ENCODE measurements around the gene UNC13A.

Gene UNC13A

DNA sequence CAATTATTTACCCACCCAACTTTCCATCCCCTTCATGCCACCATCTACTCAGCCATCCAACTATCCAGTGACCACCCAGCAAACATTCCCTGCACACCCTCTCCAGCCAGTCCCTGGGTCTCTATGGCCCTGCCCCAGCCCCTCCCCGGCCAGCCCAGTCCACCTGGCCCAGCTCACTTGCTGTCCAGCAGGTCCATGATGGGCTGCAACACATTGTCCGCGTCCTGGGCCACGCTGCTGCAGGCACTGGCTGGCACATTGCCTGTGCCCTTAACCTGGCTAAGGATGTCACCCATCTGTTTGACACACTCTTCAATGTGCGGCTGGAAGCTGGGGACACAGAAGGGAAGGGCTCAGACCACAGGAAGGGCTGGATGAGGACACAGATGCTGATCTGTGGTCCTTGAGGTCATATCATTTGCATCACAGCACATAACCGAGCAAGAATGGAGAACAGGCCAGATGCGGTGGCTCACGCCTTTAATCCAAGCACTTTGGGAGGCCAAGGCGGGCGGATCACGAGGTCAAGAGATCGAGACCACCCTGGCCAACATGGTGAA lies 61.6 kb downstream of the UNC13A start:
- Histone ChIP-seq H3K27me3 (ENCODE audit: insufficient read depth, insufficient read length) (no peaks in the 10 kb centered on the region), H3K9ac (ENCODE audit: insufficient read length, low read depth) (no peak overlapping the region), H3K36me3 (ENCODE audit: insufficient read depth, insufficient read length, low read length) (peaks cover 4% of the 10 kb centered on the region), H3K9me3 (ENCODE audit: insufficient read depth, low read length) (peaks cover 5% of the 10 kb centered on the region; the same call in 1 of the 2 replicates), H3K4me1 (ENCODE audit: insufficient read depth, insufficient read length) (no peaks in the 10 kb centered on the region), H3K4me3 (ENCODE audit: insufficient read length, low read depth) (no peak overlapping the region)
- DNase-seq (ENCODE audit: low read depth, low spot score) = no peak
- no peak for TF ChIP-seq ZNF274 (IDR thresholded peaks at IDR 0.05; ENCODE audit: low read depth, low read length)
- TF ChIP-seq SUZ12 (IDR thresholded peaks at IDR 0.05; ENCODE audit: extremely low read depth, insufficient read depth, insufficient read length) = no peak
- TF ChIP-seq YY1 (IDR thresholded peaks at IDR 0.05; ENCODE audit: insufficient read depth, insufficient read length) = no peak

DNA sequence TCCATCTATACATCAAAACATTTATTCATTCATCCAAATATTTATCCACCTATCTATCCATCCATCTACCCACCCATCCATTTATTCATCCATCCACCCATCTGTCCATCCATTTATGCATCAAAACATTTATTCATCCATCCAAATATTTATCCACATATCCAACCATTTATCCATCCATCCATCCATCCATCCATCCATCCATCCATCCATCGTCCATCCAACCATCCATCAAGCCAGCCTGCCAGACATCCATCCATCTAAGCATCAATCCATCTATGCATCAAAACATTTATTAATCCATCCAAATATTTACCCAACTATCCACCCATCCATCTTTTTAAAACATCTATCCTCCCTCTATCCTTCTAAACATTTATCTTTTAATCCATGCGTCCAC lies 62.2 kb downstream of the UNC13A start:
- DNase-seq (ENCODE audit: low read depth, low spot score) = no peak
- TF ChIP-seq YY1 (IDR thresholded peaks at IDR 0.05; ENCODE audit: insufficient read depth, insufficient read length) (no peak), SUZ12 (IDR thresholded peaks at IDR 0.05; ENCODE audit: extremely low read depth, insufficient read depth, insufficient read length) (no peak), ZNF274 (IDR thresholded peaks at IDR 0.05; ENCODE audit: low read depth, low read length) (no peak)
- H3K27me3 ChIP-seq (ENCODE audit: insufficient read depth, insufficient read length) = no peaks in the 10 kb centered on the region
- peaks cover 10% of the 10 kb centered on the region; the same call in 1 of the 2 replicates for H3K9me3 ChIP-seq (ENCODE audit: insufficient read depth, low read length)
- H3K9ac ChIP-seq (ENCODE audit: insufficient read length, low read depth) = no peak overlapping the region
- H3K36me3 ChIP-seq (ENCODE audit: insufficient read depth, insufficient read length, low read length) = peaks cover 4% of the 10 kb centered on the region
- no peaks in the 10 kb centered on the region for H3K4me1 ChIP-seq (ENCODE audit: insufficient read depth, insufficient read length)
- no peak overlapping the region for H3K4me3 ChIP-seq (ENCODE audit: insufficient read length, low read depth)

DNA sequence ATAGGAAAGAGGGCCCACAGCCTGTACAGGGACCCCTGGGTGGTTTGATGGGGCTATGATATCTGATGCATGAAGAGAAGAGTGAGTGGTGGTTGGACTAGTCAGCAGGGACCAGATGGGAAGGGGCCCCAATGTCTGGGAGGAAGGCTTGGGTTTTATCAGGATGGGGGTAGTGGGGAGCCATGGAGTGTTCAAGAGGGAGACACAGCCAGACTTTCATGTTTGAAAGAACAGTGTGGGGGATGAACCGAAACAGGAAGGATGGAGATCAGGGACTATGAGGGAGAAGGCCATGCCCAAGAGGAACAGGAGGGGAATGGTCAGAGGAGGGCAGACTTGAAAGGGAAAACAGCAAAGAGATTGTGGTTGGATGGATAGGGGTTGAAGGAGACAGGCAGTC lies 63.1 kb downstream of the UNC13A start:
- DNase-seq (ENCODE audit: low read depth, low spot score) = no peak
- no peak for TF ChIP-seq SUZ12 (IDR thresholded peaks at IDR 0.05; ENCODE audit: extremely low read depth, insufficient read depth, insufficient read length)
- TF ChIP-seq ZNF274 (IDR thresholded peaks at IDR 0.05; ENCODE audit: low read depth, low read length) = no peak
- no peak for TF ChIP-seq YY1 (IDR thresholded peaks at IDR 0.05; ENCODE audit: insufficient read depth, insufficient read length)
- H3K36me3 ChIP-seq (ENCODE audit: insufficient read depth, insufficient read length, low read length) = peaks cover 4% of the 10 kb centered on the region
- peaks cover 11% of the 10 kb centered on the region; the same call in 1 of the 2 replicates for H3K9me3 ChIP-seq (ENCODE audit: insufficient read depth, low read length)
- no peaks in the 10 kb centered on the region for H3K27me3 ChIP-seq (ENCODE audit: insufficient read depth, insufficient read length)
- H3K9ac ChIP-seq (ENCODE audit: insufficient read length, low read depth) = no peak overlapping the region
- no peaks in the 10 kb centered on the region for H3K4me1 ChIP-seq (ENCODE audit: insufficient read depth, insufficient read length)
- no peak overlapping the region for H3K4me3 ChIP-seq (ENCODE audit: insufficient read length, low read depth)

DNA sequence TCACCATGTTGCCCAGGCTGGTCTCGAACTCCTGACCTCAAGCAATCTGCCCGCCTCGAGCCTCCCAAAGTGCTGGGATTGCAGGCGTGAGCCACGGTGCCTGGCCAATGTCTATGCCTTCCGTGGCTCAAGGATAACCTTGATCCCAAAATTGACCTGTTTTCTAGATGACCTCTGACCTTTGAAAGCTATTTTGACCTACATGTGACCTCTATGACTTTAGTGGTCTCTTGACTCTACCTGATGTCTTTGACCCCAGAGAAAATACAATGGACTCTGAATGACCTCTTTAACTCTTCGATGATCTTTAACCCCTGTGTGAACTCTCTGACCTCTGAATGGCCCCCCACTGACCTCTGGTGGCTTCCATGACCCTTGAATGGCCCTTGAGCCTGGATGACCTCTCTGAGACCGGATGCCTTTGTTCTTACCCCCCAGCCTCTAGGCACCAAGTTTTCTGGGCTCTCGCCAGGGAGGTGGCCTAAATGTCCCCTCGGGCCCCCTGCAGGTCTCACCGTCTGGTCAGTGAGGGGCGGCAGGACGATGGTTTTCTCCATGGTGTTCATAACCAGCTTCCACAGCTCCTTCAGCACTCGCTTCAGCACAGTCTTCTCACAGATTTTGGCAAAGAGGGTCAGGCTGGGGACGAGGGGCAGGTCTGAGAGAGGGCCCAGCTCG lies 63.7 kb downstream of the UNC13A start:
- Histone ChIP-seq H3K36me3 (ENCODE audit: insufficient read depth, insufficient read length, low read length) (peaks cover 4% of the 10 kb centered on the region), H3K9me3 (ENCODE audit: insufficient read depth, low read length) (peaks cover 11% of the 10 kb centered on the region; the same call in 1 of the 2 replicates), H3K4me3 (ENCODE audit: insufficient read length, low read depth) (no peak overlapping the region), H3K27me3 (ENCODE audit: insufficient read depth, insufficient read length) (no peaks in the 10 kb centered on the region), H3K9ac (ENCODE audit: insufficient read length, low read depth) (no peak overlapping the region), H3K4me1 (ENCODE audit: insufficient read depth, insufficient read length) (no peaks in the 10 kb centered on the region)
- TF ChIP-seq ZNF274 (IDR thresholded peaks at IDR 0.05; ENCODE audit: low read depth, low read length) (no peak), YY1 (IDR thresholded peaks at IDR 0.05; ENCODE audit: insufficient read depth, insufficient read length) (no peak), SUZ12 (IDR thresholded peaks at IDR 0.05; ENCODE audit: extremely low read depth, insufficient read depth, insufficient read length) (no peak)
- no peak for DNase-seq (ENCODE audit: low read depth, low spot score)

DNA sequence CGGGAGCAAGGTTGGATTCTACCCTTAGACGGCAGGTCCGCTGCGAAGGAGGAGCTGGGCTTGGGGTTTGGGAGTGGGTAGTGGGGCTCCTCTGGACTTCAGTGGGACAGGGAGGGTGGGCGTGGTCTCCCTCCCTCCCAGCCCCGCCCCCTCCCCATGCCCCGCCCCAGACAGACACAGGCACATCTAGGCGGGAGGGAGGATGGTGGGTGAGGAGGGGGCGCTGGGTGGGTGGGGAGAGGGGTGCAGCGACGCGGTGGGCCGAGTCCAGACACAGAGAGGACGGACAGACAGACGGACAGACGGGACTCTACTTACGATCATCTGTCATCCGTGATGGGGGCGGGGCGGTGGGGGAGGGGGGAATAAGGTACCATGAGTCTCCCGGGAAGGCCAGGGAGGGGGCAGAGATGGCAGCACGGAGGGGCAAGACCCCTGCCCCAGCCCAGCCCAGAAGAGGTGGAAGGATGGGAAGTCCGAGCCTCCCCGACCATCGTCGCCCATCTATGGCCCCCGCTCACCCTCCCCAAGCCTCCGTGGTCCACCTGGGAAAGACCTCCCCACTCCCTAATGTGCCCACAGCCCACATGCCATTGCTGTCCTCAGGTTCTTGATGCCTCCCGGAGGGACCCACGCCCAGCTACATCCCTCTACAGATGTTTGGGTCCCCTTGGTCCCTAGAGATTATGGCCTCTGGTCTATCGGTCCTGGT lies 64.8 kb downstream of the UNC13A start:
- H3K4me1 ChIP-seq (ENCODE audit: insufficient read depth, insufficient read length) = no peaks in the 10 kb centered on the region
- no peak overlapping the region for H3K4me3 ChIP-seq (ENCODE audit: insufficient read length, low read depth)

DNA sequence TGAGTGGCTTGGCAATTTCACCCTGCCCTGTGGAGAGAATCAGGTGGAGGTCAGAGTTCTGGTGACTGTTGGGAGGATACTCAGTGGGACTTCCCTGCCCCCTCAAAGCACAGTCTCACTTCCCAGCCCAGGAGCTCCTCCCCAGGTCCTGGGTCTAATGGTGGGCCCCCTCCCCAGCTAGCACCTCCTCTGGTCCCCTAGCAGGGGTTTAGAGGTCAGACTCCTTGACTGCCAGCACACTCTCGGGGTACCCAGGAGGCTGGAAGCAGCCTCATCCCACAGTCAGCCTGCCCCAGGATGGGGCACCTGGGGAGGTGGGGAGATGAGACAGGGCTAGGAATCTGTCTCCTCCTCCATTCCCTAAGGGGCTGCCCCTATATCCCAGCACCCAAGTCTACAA lies 67.5 kb downstream of the UNC13A start:
- Histone ChIP-seq H3K4me3 (ENCODE audit: insufficient read length, low read depth) (no peak overlapping the region), H3K36me3 (ENCODE audit: insufficient read depth, insufficient read length, low read length) (no peaks in the 10 kb centered on the region), H3K9me3 (ENCODE audit: insufficient read depth, low read length) (peaks cover 11% of the 10 kb centered on the region; the same call in 1 of the 2 replicates), H3K27me3 (ENCODE audit: insufficient read depth, insufficient read length) (no peaks in the 10 kb centered on the region), H3K4me1 (ENCODE audit: insufficient read depth, insufficient read length) (peaks cover 3% of the 10 kb centered on the region), H3K9ac (ENCODE audit: insufficient read length, low read depth) (no peak overlapping the region)
- DNase-seq (ENCODE audit: low read depth, low spot score) = no peak
- no peak for TF ChIP-seq SUZ12 (IDR thresholded peaks at IDR 0.05; ENCODE audit: extremely low read depth, insufficient read depth, insufficient read length)
- TF ChIP-seq ZNF274 (IDR thresholded peaks at IDR 0.05; ENCODE audit: low read depth, low read length) = no peak
- TF ChIP-seq YY1 (IDR thresholded peaks at IDR 0.05; ENCODE audit: insufficient read depth, insufficient read length) = no peak

More for the DNA sequence above, 64.8 kb downstream of the UNC13A start:
- Histone ChIP-seq H3K27me3 (ENCODE audit: insufficient read depth, insufficient read length) (no peaks in the 10 kb centered on the region), H3K9me3 (ENCODE audit: insufficient read depth, low read length) (peaks cover 11% of the 10 kb centered on the region; the same call in 1 of the 2 replicates), H3K36me3 (ENCODE audit: insufficient read depth, insufficient read length, low read length) (peaks cover 4% of the 10 kb centered on the region), H3K9ac (ENCODE audit: insufficient read length, low read depth) (no peak overlapping the region)
- no peak for TF ChIP-seq YY1 (IDR thresholded peaks at IDR 0.05; ENCODE audit: insufficient read depth, insufficient read length)
- TF ChIP-seq SUZ12 (IDR thresholded peaks at IDR 0.05; ENCODE audit: extremely low read depth, insufficient read depth, insufficient read length) = no peak
- TF ChIP-seq ZNF274 (IDR thresholded peaks at IDR 0.05; ENCODE audit: low read depth, low read length) = no peak
- DNase-seq (ENCODE audit: low read depth, low spot score) = no peak

DNA sequence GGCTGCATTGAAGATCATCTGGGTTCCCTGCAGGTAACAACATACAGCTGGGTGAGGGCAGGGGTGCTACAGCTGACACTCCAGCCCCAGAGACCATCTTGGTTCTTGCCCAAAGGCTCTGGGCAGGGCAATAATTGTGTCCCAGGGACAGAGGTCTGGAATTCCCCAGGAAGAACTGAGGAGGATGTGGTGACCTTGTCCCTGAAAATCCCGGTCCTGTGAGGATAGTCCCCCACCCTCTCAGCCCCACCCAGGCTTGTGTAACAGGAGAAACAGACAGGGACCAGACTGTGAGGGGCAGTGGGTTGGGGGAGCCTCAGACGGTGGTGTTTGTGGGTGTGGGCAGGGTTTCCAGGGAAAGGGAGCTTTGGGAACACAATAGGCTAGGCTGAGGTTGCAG lies 69.2 kb downstream of the UNC13A start:
- no peak for TF ChIP-seq SUZ12 (IDR thresholded peaks at IDR 0.05; ENCODE audit: extremely low read depth, insufficient read depth, insufficient read length)
- Histone ChIP-seq H3K4me3 (ENCODE audit: insufficient read length, low read depth) (no peak overlapping the region), H3K9me3 (ENCODE audit: insufficient read depth, low read length) (peaks cover 11% of the 10 kb centered on the region; the same call in 1 of the 2 replicates), H3K4me1 (ENCODE audit: insufficient read depth, insufficient read length) (peaks cover 3% of the 10 kb centered on the region), H3K9ac (ENCODE audit: insufficient read length, low read depth) (no peak overlapping the region), H3K36me3 (ENCODE audit: insufficient read depth, insufficient read length, low read length) (no peaks in the 10 kb centered on the region), H3K27me3 (ENCODE audit: insufficient read depth, insufficient read length) (no peaks in the 10 kb centered on the region)
- no peak for DNase-seq (ENCODE audit: low read depth, low spot score)
